ENCODE results near the gene ENG.

DNA sequence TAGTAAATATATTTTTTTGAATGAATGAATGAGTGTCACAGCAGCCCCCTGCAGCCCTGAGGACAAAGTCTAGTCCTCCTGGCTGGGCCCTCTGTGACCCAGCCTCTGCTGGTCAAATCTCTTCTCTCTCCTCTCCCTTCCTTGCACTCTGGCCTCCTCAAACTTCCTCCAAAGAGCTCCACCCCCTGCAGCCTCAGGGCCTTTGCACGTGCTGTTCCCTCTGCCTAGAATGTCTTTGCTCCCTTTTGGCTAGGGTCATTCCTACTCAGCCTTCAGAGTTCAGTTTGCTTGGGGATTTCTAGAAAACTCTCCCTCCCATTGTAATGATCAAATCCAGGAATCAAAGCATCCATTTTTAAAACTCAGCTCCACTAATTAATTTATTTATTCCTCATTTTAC lies 89.0 kb downstream of the ENG start:
- no peak for TF ChIP-seq ZBTB33 (IDR thresholded peaks at IDR 0.05; ENCODE audit: extremely low read depth, insufficient replicate concordance, low read length)
- TF ChIP-seq POLR2AphosphoS5 (IDR thresholded peaks at IDR 0.05; ENCODE audit: low read depth, low read length) = no peak
